HepG2 (cell line): ENCODE data around the gene PACS2. TPM values are rescaled to one million over a fixed set of nuclear protein-coding genes. Genes with fewer than 3 reads are reported as not detected.

ENCODE experiments used
- ATAC-seq: fragments of 200-7000 bp; cut with Tn5 transposase; 3 replicates; pipeline ENCODE4 v1.9.1; 2020; ENCODE audit warnings: mild to moderate bottlenecking, moderate library complexity
- BruUV-seq: library from RNA; stranded (reverse); fragments of 400-500 nt; replicated peaks from 2 replicates; lab custom pipeline; 2021; lab: Mats Ljungman, UMichigan
- CTCF ChIA-PET: fragments of 300-600 bp; formaldehyde crosslinking; extraction: SDS; loops from one replicate; lab custom pipeline; 2021; ENCODE audit warnings: low total read pairs, inconsistent platforms, low intra/inter-chr PET ratio; lab: Yijun Ruan, JAX
- POLR2A ChIA-PET: fragments of 350-600 bp; sonication (Branson Sonifier 250); formaldehyde crosslinking; loops from one replicate; lab custom pipeline; 2020; ENCODE audit warnings: antibody characterized with exemption, inconsistent platforms; lab: Yijun Ruan, JAX
- DNase-seq: peaks from one replicate; pipeline ENCODE4 v3.0.0-alpha.2; 2015; ENCODE audit warnings: low spot score
- FAIRE-seq: peaks from 3 replicates; lab custom pipeline; 2011; peaks lifted over from hg19 to GRCh38; lab: Jason Lieb, UNC
- H2AFZ ChIP-seq: one replicate; pipeline ENCODE4 v1.6.1; 2011; ENCODE audit warnings: low read length, inconsistent platforms
- H3K27ac ChIP-seq: fragments of 300-600 bp; 3 replicates; pipeline ENCODE4 v1.8.0; 2011; ENCODE audit warnings: mixed run types, mild to moderate bottlenecking, mixed read lengths, low read length, inconsistent platforms; ENCODE audit not compliant: insufficient read depth; ENCODE audit errors: extremely low read length
- H3K27me3 ChIP-seq, 2 experiments: fragments of 200-600 bp in 1 of 2; 2 replicates in 1 of 2; 3 replicates in 1 of 2; pipeline versions ENCODE4 v1.6.0 to v1.8.0; 2011; ENCODE audit warnings: low read length in 2 of 2, mild to moderate bottlenecking in 2 of 2, moderate library complexity in 2 of 2, inconsistent platforms in 1 of 2; ENCODE audit not compliant: insufficient read depth in 2 of 2, control insufficient read depth in 1 of 2
- H3K36me3 ChIP-seq, 2 experiments: fragments of 200-600 bp in 1 of 2; replicated peaks in 1 of 2; 2 replicates in 1 of 2; 3 replicates in 1 of 2; pipeline versions ENCODE4 v1.5.1 to v1.8.0; 2011; ENCODE audit warnings: low read length in 2 of 2, inconsistent platforms in 1 of 2; ENCODE audit not compliant: insufficient read depth in 2 of 2, control insufficient read depth in 1 of 2
- H3K4me1 ChIP-seq: 2 replicates; pipeline ENCODE4 v1.5.1; 2012; ENCODE audit warnings: low read length, inconsistent platforms; ENCODE audit not compliant: insufficient read depth
- H3K4me2 ChIP-seq: 2 replicates; pipeline ENCODE4 v1.6.0; 2011; ENCODE audit warnings: low read depth, low read length, inconsistent platforms
- H3K4me3 ChIP-seq, 3 experiments: fragments of 200-600 bp in 1 of 3; sonication (generic), shearing (Covaris generic) in 1 of 3; replicated peaks in 1 of 3; 2 replicates each; pipeline ENCODE4 v1.5.1; 2011 to 2016; ENCODE audit warnings: low read length in 3 of 3, inconsistent platforms in 2 of 3, low read depth in 2 of 3, mild to moderate bottlenecking in 2 of 3, control low read depth in 1 of 3, mixed read lengths in 1 of 3; ENCODE audit not compliant: insufficient read depth in 1 of 3
- H3K79me2 ChIP-seq: one replicate; pipeline ENCODE4 v1.6.1; 2011; ENCODE audit warnings: low read length, inconsistent platforms; ENCODE audit not compliant: insufficient read depth
- H3K9ac ChIP-seq: 2 replicates; pipeline ENCODE4 v1.6.0; 2011; ENCODE audit warnings: mild to moderate bottlenecking, low read depth, low read length, inconsistent platforms; ENCODE audit not compliant: insufficient read depth
- H3K9me3 ChIP-seq: 2 replicates; pipeline ENCODE4 v1.5.1; 2012; ENCODE audit warnings: mild to moderate bottlenecking, low read length
- H4K20me1 ChIP-seq: 2 replicates; pipeline ENCODE4 v1.6.0; 2011; ENCODE audit warnings: inconsistent platforms, mild to moderate bottlenecking, low read length, moderate library complexity; ENCODE audit not compliant: insufficient read depth
- EEA1 ChIP-seq: sonication (generic); formaldehyde crosslinking; IDR thresholded peaks from 2 replicates; pipeline ENCODE4 v1.5.1; 2020; ENCODE audit warnings: mild to moderate bottlenecking, missing genetic modification reagents, borderline replicate concordance
- EZH2 ChIP-seq: conservative IDR thresholded peaks from 2 replicates; pipeline ENCODE4 v1.6.1; 2012; ENCODE audit warnings: mild to moderate bottlenecking, low read depth, low read length, moderate library complexity
- KAT7 ChIP-seq: IDR thresholded peaks from 2 replicates; pipeline ENCODE4 v1.6.1; 2018; ENCODE audit warnings: borderline replicate concordance, missing compliant biosample characterization
- ZNF572 ChIP-seq: sonication (generic); formaldehyde crosslinking; IDR thresholded peaks from 2 replicates; pipeline ENCODE4 v1.5.1; 2020; ENCODE audit warnings: mild to moderate bottlenecking, missing genetic modification reagents
- WGBS: methylation state at CpG from one replicate; pipeline ENCODE4 v1.1.6; 2017; ENCODE audit warnings: low lambda C conversion rate; 5-methylcytosine and 5-hydroxymethylcytosine counted together
- in situ Hi-C: cut with HindIII; loops from 2 replicates; pipeline ENCODE4 v1.10.0; 2017; ENCODE audit warnings: low pct_unique_long_range_greater_than_20kb; ENCODE audit not compliant: extremely low pct_ligation_motif_present
- intact Hi-C: fragments of 100-400 bp; cut with micrococcal nuclease; formaldehyde crosslinking; loops from one replicate; pipeline ENCODE4 v1.10.0; 2022; ENCODE audit not compliant: unreplicated experiment
- polyA plus RNA-seq, 8 experiments: library from polyadenylated mRNA; depleted of rRNA in 3 of 8; stranded (reverse) in 7 of 8; unstranded in 1 of 8; fragments of >200 nt; fragmentation: Illumina TruSeq in 4 of 8; extraction: Trizol in 4 of 8; gene quantifications; 2 replicates each; pipeline versions ENCODE4 v1.2.1 to v1.2.3, GENCODE V29; 2011 to 2016; ENCODE audit warnings: low read depth in 4 of 8, missing spikeins in 1 of 8, mixed read lengths in 1 of 8; ENCODE audit not compliant: insufficient read depth in 1 of 8
- total RNA-seq, 5 experiments: library from RNA; depleted of rRNA; stranded (reverse); fragments of >200 nt; fragmentation: Illumina TruSeq; extraction: Trizol; gene quantifications; 2 replicates each; pipeline ENCODE4 v1.2.3, GENCODE V29; 2016; ENCODE audit warnings: low read depth in 1 of 5
- TF ChIP-seq, protein P1 (sequence below): sonication (generic); formaldehyde crosslinking; IDR thresholded peaks from 2 replicates; pipeline ENCODE4 v1.4.0; 2020; ENCODE audit warnings: mild to moderate bottlenecking, missing genetic modification reagents

PACS2 gene
- total and polyA plus RNA-seq, 2 of the 13 experiments (the other 11 are each of a cell fraction or from before 2014, with no cell fraction given), result 23.6 to 27.6 TPM

GRCh38 chr14:105410642-105411016, 96.1 kb downstream of the PACS2 start:
- Histone ChIP-seq H3K4me2 (peak overlapping the region; percentile 80), H3K9me3 (no peaks in the 10 kb centered on the region), H4K20me1 (no peaks in the 10 kb centered on the region; the same call in 1 of the 2 replicates), H3K27ac (no peak overlapping the region), H3K4me3 (peak overlapping the region in 2 of 3 experiments; percentile 10 to 67; a peak in 2 of 6 replicates), H3K36me3 (no peaks in the 10 kb centered on the region), H3K27me3 (peaks cover 2 to 51% of the 10 kb centered on the region in 2 experiments; a peak in 4 of 5 replicates), H3K4me1 (peaks cover 39% of the 10 kb centered on the region), H3K9ac (peak overlapping the region; percentile 10; the same call in 1 of the 2 replicates), H3K79me2 (no peaks in the 10 kb centered on the region), H2AFZ (no peak overlapping the region)
- TF ChIP-seq EZH2 (peak; percentile 67; the same call in 1 of the 2 replicates), KAT7 (CRISPR knock-in tag) (no peak), ZNF572 (CRISPR knock-in tag) (0 out of 2 replicates have a peak, but pooled peaks have one; percentile 31), EEA1 (CRISPR knock-in tag) (no peak)
- TF ChIP-seq, protein P1, sequence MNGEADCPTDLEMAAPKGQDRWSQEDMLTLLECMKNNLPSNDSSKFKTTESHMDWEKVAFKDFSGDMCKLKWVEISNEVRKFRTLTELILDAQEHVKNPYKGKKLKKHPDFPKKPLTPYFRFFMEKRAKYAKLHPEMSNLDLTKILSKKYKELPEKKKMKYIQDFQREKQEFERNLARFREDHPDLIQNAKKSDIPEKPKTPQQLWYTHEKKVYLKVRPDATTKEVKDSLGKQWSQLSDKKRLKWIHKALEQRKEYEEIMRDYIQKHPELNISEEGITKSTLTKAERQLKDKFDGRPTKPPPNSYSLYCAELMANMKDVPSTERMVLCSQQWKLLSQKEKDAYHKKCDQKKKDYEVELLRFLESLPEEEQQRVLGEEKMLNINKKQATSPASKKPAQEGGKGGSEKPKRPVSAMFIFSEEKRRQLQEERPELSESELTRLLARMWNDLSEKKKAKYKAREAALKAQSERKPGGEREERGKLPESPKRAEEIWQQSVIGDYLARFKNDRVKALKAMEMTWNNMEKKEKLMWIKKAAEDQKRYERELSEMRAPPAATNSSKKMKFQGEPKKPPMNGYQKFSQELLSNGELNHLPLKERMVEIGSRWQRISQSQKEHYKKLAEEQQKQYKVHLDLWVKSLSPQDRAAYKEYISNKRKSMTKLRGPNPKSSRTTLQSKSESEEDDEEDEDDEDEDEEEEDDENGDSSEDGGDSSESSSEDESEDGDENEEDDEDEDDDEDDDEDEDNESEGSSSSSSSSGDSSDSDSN (CRISPR knock-in tag), result 0 out of 2 replicates have a peak, but pooled peaks have one; percentile 20
- intact Hi-C loops, result loop anchor here (5.0 kb wide), 1 partner anchor 77 kb away; the partner anchor contains the start of gene CRIP1
- DNase-seq, result no peak
- no TSS peak for BruUV-seq
- WGBS, result 20% methylated on average over 5 of the region's 5 CpGs
- in situ Hi-C loops, result no loop called here
- FAIRE-seq, result no peak
- ATAC-seq, result no peak
- POLR2A ChIA-PET, result interaction anchor here (1.0 to 2.2 kb wide), 2 partner anchors 11 to 13 kb away, joined by 3 to 10 read pairs; no protein-coding TSS in a partner anchor
- CTCF ChIA-PET, result no interaction called here
